Thoracic aorta (tissue), 2 donors: Measurements from ENCODE around the gene GLTPD2. TPM values are rescaled to one million over a fixed set of nuclear protein-coding genes. Genes with fewer than 3 reads are reported as not detected.
A peak's percentile ranks its signal among the peaks of the same experiment; 100 is the strongest.

Source experiments
- ATAC-seq: fragments of 150-250 bp; one replicate; pipeline ENCODE4 v1.8.0; 2017; ENCODE audit warnings: low read depth; ENCODE audit not compliant: insufficient number of reproducible peaks, low FRiP score
- DNase-seq: peaks from one replicate; pipeline ENCODE4 v3.0.0-alpha.2; 2020; ENCODE audit warnings: low spot score
- H3K27ac ChIP-seq, 2 donors: fragments of 200-600 bp; sonication (generic); 1 replicate in 1 of 2; 2 replicates in 1 of 2; pipeline ENCODE4 v1.5.1; 2016; ENCODE audit warnings: mild to moderate bottlenecking in 2 of 2, moderate library complexity in 2 of 2
- H3K27me3 ChIP-seq: fragments of 200-600 bp; sonication (generic); replicated peaks from 2 replicates; pipeline ENCODE4 v1.6.0; 2016; ENCODE audit warnings: mild to moderate bottlenecking; ENCODE audit not compliant: insufficient read depth
- H3K36me3 ChIP-seq: fragments of 200-600 bp; sonication (generic); one replicate; pipeline ENCODE4 v1.5.1; 2016
- H3K4me1 ChIP-seq, 2 donors: fragments of 200-600 bp; sonication (generic); 1 replicate in 1 of 2; 2 replicates in 1 of 2; pipeline versions ENCODE4 v1.5.1 to v1.6.0; 2016; ENCODE audit warnings: low read depth in 2 of 2, mild to moderate bottlenecking in 1 of 2; ENCODE audit not compliant: control insufficient read depth in 1 of 2
- H3K4me3 ChIP-seq: fragments of 200-600 bp; sonication (generic); 2 replicates; pipeline ENCODE4 v1.5.1; 2016; ENCODE audit warnings: mild to moderate bottlenecking
- H3K9me3 ChIP-seq: fragments of 200-600 bp; sonication (generic); 2 replicates; pipeline ENCODE4 v1.5.1; 2016
- CTCF ChIP-seq: fragments of 200-600 bp; sonication (generic); IDR thresholded peaks from one replicate; pipeline ENCODE4 v1.5.1; 2019; ENCODE audit warnings: antibody characterized with exemption
- total RNA-seq, 2 donors: library from RNA; depleted of rRNA; stranded (reverse); fragments of >200 nt; gene quantifications; one replicate each; pipeline versions ENCODE4 v1.1.0 to v1.2.3, GENCODE V29; 2016

The GLTPD2 gene
- total RNA-seq, 2 donors from 2014 or later: not detected

GRCh38 chr17:4807605-4808377 is 19.0 kb downstream of the GLTPD2 start:
- H3K4me1 ChIP-seq: peaks cover 10 to 18% of the 10 kb centered on the region in 2 donors
- no peaks in the 10 kb centered on the region for H3K27me3 ChIP-seq
- H3K36me3 ChIP-seq: peaks cover 5% of the 10 kb centered on the region
- H3K4me3 ChIP-seq: peak overlapping the region; percentile 94
- H3K27ac ChIP-seq: no peak overlapping the region
- no peak for ATAC-seq
- H3K9me3 ChIP-seq: no peaks in the 10 kb centered on the region
- no peak for DNase-seq
- no peak for TF ChIP-seq CTCF

- peaks cover 10 to 18% of the 10 kb centered on the region in 2 donors for H3K4me1 ChIP-seq
- no peaks in the 10 kb centered on the region for H3K9me3 ChIP-seq
- H3K27me3 ChIP-seq: no peaks in the 10 kb centered on the region
- DNase-seq: no peak
- peak overlapping the region; percentile 94 for H3K4me3 ChIP-seq
- H3K27ac ChIP-seq: no peak overlapping the region
- ATAC-seq: no peak
- TF ChIP-seq CTCF: no peak
- H3K36me3 ChIP-seq: peaks cover 5% of the 10 kb centered on the region
These were observed 19.6 kb downstream of the GLTPD2 start for GRCh38 chr17:4808378-4808767.

GRCh38 chr17:4810696-4811290 is 22.0 kb downstream of the GLTPD2 start:
- Histone ChIP-seq H3K36me3 (peaks cover 8% of the 10 kb centered on the region), H3K27ac (no peak overlapping the region), H3K4me3 (no peak overlapping the region), H3K4me1 (peaks cover 10 to 18% of the 10 kb centered on the region in 2 donors), H3K27me3 (no peaks in the 10 kb centered on the region), H3K9me3 (no peaks in the 10 kb centered on the region)
- no peak for DNase-seq
- ATAC-seq: no peak
- TF ChIP-seq CTCF: no peak

GRCh38 chr17:4811471-4811870 is 22.7 kb downstream of the GLTPD2 start:
- no peak for ATAC-seq
- Histone ChIP-seq H3K9me3 (no peaks in the 10 kb centered on the region), H3K27ac (no peak overlapping the region), H3K4me1 (peaks cover 10 to 13% of the 10 kb centered on the region in 2 donors), H3K27me3 (no peaks in the 10 kb centered on the region), H3K36me3 (peaks cover 13% of the 10 kb centered on the region), H3K4me3 (no peak overlapping the region)
- DNase-seq: no peak
- no peak for TF ChIP-seq CTCF

- DNase-seq (no peak), ATAC-seq (no peak)
- no peak overlapping the region for H3K4me3 ChIP-seq
- TF ChIP-seq CTCF: no peak
- no peaks in the 10 kb centered on the region for H3K9me3 ChIP-seq
- H3K36me3 ChIP-seq: peaks cover 21% of the 10 kb centered on the region
- H3K4me1 ChIP-seq: peaks cover 10 to 11% of the 10 kb centered on the region in 2 donors
- H3K27me3 ChIP-seq: no peaks in the 10 kb centered on the region
- no peak overlapping the region for H3K27ac ChIP-seq
These were observed 23.9 kb downstream of the GLTPD2 start for GRCh38 chr17:4812690-4813089.
